Right lobe of liver (tissue), 6 donors: ENCODE results near the gene GSDMA. TPM values are rescaled to one million over a fixed set of nuclear protein-coding genes. Genes with fewer than 3 reads are reported as not detected.

Source experiments
- ATAC-seq, 4 donors: fragments of 200-7000 bp; cut with Tn5 transposase; one replicate each; pipeline ENCODE4 v1.9.1; 2020; ENCODE audit warnings: mild to moderate bottlenecking in 4 of 4, moderate library complexity in 4 of 4
- DNase-seq, 3 donors: peaks; one replicate each; pipeline ENCODE4 v3.0.0-alpha.2; 2020
- H3K27ac ChIP-seq, 3 donors: fragments of 200-600 bp; one replicate each; pipeline ENCODE4 v1.8.0; 2022
- H3K27me3 ChIP-seq, 2 donors: fragments of 200-600 bp; one replicate each; pipeline ENCODE4 v1.8.0; 2022
- H3K36me3 ChIP-seq, 4 donors: fragments of 200-600 bp; sonication (generic) in 1 of 4; one replicate each; pipeline versions ENCODE4 v1.5.1 to v1.8.0; 2017 to 2022; ENCODE audit warnings: control low read depth in 1 of 4
- H3K4me1 ChIP-seq, 4 donors: fragments of 200-600 bp; sonication (generic) in 1 of 4; one replicate each; pipeline versions ENCODE4 v1.5.1 to v1.8.0; 2017 to 2022; ENCODE audit warnings: control low read depth in 1 of 4
- H3K4me3 ChIP-seq, 3 donors: fragments of 200-600 bp; one replicate each; pipeline ENCODE4 v1.8.0; 2022
- H3K9me3 ChIP-seq, 4 donors: fragments of 200-600 bp; sonication (generic) in 1 of 4; one replicate each; pipeline versions ENCODE4 v1.5.1 to v1.8.0; 2017 to 2022; ENCODE audit warnings: control low read depth in 1 of 4
- CTCF ChIP-seq, 4 donors: fragments of 200-600 bp in 3 of 4; fragments of 450-650 bp in 1 of 4; IDR thresholded peaks; one replicate each; pipeline versions ENCODE4 v1.5.1 to v1.8.0; 2016 to 2022; ENCODE audit warnings: antibody characterized with exemption in 4 of 4, mild to moderate bottlenecking in 2 of 4
- POLR2A ChIP-seq: fragments of 450-650 bp; IDR thresholded peaks from one replicate; pipeline ENCODE4 v1.6.1; 2017; ENCODE audit warnings: antibody characterized with exemption, mild to moderate bottlenecking
- WGBS: methylation state at CpG from one replicate; pipeline ENCODE4 v1.1.6; 2018; ENCODE audit warnings: low coverage, low lambda C conversion rate; ENCODE audit not compliant: insufficient coverage; ENCODE audit errors: missing lambda C conversion rate; 5-methylcytosine and 5-hydroxymethylcytosine counted together
- intact Hi-C, 2 donors: fragments of 100-400 bp; cut with DNase I; formaldehyde crosslinking; loops; one replicate each; pipeline versions ENCODE4 v1.11.2 to v1.14.1; 2022
- total RNA-seq, 6 experiments: library from RNA; depleted of rRNA in 2 of 6; stranded (reverse); fragments of >200 nt in 2 of 6; fragmentation: NEBNext Ultra II Directional in 3 of 6; extraction: Animal tissue kit (Norgen Biotek cat#: 25700) in 3 of 6; gene quantifications; one replicate each; pipeline versions ENCODE4 v1.1.0 to v1.2.4, GENCODE V29; 2016 to 2023
- donor health status: DM: no; HTN: yes; CAD: no.
- donor health status: DM: no; HTN: no; CAD: no.
- donor health status: DM: no; HTN: no; CAD: no.
- donor health status: DM: no; HTN: yes; CAD: no.
- donor health status: DM: no; HTN: yes; CAD: no.

Gene GSDMA
- total RNA-seq, 6 experiments from 2014 or later = 0.42 to 0.99 TPM; not detected in 4

DNA sequence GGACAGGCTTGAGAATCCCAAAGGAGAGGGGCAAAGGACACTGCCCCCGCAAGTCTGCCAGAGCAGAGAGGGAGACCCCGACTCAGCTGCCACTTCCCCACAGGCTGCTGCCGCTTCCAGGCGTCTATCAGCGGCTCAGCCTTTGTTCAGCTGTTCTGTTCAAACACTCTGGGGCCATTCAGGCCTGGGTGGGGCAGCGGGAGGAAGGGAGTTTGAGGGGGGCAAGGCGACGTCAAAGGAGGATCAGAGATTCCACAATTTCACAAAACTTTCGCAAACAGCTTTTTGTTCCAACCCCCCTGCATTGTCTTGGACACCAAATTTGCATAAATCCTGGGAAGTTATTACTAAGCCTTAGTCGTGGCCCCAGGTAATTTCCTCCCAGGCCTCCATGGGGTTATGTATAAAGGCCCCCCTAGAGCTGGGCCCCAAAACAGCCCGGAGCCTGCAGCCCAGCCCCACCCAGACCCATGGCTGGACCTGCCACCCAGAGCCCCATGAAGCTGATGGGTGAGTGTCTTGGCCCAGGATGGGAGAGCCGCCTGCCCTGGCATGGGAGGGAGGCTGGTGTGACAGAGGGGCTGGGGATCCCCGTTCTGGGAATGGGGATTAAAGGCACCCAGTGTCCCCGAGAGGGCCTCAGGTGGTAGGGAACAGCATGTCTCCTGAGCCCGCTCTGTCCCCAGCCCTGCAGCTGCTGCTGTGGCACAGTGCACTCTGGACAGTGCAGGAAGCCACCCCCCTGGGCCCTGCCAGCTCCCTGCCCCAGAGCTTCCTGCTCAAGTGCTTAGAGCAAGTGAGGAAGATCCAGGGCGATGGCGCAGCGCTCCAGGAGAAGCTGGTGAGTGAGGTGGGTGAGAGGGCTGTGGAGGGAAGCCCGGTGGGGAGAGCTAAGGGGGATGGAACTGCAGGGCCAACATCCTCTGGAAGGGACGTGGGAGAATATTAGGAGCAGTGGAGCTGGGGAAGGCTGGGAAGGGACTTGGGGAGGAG is 52.5 kb downstream of the GSDMA start, which contains the start of gene CSF3:
Gene CSF3, plus strand, starts transcription at position 436 of the 993 bp plus-strand sequence. Its CDS starts 35 bp downstream, at position 471.
- WGBS = 57% methylated on average over 12 of the region's 20 CpGs
- Histone ChIP-seq H3K9me3 (no peaks in the 10 kb centered on the region), H3K4me3 (no peak within 1 kb of the TSS), H3K27me3 (no peaks in the 10 kb centered on the region), H3K36me3 (peaks cover 0 to 8% (median under 1%) of the 10 kb centered on the region in 4 donors), H3K27ac (no peak within 1 kb of the TSS), H3K4me1 (no peaks in the 10 kb centered on the region)
- ATAC-seq (no peak), DNase-seq (no peak)
- TF ChIP-seq POLR2A (no peak), CTCF (IDR thresholded peaks at IDR 0.05) (no peak)
- intact Hi-C loops = loop anchor here (10.0 kb wide), 4 partner anchors 60 to 180 kb away; partner anchors contain the start of gene RAPGEFL1 (in 1 of the 2)

GRCh38 chr17:40015998-40016985 is 53.5 kb downstream of the GSDMA start:
- peaks cover 0 to 8% (median 2%) of the 10 kb centered on the region in 4 donors for H3K36me3 ChIP-seq
- no peak overlapping the region for H3K4me3 ChIP-seq
- DNase-seq (no peak), ATAC-seq (no peak)
- WGBS = 65% methylated on average over 12 of the region's 26 CpGs
- no peaks in the 10 kb centered on the region for H3K27me3 ChIP-seq
- no peaks in the 10 kb centered on the region for H3K9me3 ChIP-seq
- H3K4me1 ChIP-seq = no peaks in the 10 kb centered on the region
- intact Hi-C loops = loop anchor here (10.0 kb wide), 4 partner anchors 59 to 179 kb away; partner anchors contain the start of gene RAPGEFL1 (in 1 of the 2)
- H3K27ac ChIP-seq = no peak overlapping the region
- no peak for TF ChIP-seq CTCF (IDR thresholded peaks at IDR 0.05)
- TF ChIP-seq POLR2A = no peak

DNA sequence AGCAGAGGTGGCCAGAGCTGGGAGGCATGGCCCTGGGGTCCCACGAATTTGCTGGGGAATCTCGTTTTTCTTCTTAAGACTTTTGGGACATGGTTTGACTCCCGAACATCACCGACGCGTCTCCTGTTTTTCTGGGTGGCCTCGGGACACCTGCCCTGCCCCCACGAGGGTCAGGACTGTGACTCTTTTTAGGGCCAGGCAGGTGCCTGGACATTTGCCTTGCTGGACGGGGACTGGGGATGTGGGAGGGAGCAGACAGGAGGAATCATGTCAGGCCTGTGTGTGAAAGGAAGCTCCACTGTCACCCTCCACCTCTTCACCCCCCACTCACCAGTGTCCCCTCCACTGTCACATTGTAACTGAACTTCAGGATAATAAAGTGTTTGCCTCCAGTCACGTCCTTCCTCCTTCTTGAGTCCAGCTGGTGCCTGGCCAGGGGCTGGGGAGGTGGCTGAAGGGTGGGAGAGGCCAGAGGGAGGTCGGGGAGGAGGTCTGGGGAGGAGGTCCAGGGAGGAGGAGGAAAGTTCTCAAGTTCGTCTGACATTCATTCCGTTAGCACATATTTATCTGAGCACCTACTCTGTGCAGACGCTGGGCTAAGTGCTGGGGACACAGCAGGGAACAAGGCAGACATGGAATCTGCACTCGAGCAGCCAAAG is 54.7 kb downstream of the GSDMA start:
- ATAC-seq (peak in 2 of 4 donors; percentile 6 to 18), DNase-seq (no peak)
- Histone ChIP-seq H3K36me3 (peaks cover 0 to 18% (median 8%) of the 10 kb centered on the region in 4 donors), H3K9me3 (no peaks in the 10 kb centered on the region), H3K4me3 (no peak overlapping the region), H3K27me3 (no peaks in the 10 kb centered on the region), H3K27ac (peak overlapping the region in 1 of 3 donors; percentile 18), H3K4me1 (no peaks in the 10 kb centered on the region)
- TF ChIP-seq CTCF (IDR thresholded peaks at IDR 0.05) (no peak), POLR2A (no peak)
- WGBS = 59% methylated on average over 14 of the region's 15 CpGs
- intact Hi-C loops = loop anchor here (10.0 kb wide), 4 partner anchors 57 to 177 kb away; partner anchors contain the start of gene RAPGEFL1 (in 1 of the 2)
